Hippocampal formation (tissue), 2 donors: ENCODE data around the gene UBE2L6.
"Not testable (repeated sequence)": the region's sequence is repeated elsewhere in the genome, so short reads cannot be mapped to it uniquely, and the experiment has no call there.

ENCODE experiments used
- DNase-seq, 2 donors: peaks; one replicate each; lab custom pipeline; 2025; lab: John Stamatoyannopoulos, UW

Gene UBE2L6

DNA sequence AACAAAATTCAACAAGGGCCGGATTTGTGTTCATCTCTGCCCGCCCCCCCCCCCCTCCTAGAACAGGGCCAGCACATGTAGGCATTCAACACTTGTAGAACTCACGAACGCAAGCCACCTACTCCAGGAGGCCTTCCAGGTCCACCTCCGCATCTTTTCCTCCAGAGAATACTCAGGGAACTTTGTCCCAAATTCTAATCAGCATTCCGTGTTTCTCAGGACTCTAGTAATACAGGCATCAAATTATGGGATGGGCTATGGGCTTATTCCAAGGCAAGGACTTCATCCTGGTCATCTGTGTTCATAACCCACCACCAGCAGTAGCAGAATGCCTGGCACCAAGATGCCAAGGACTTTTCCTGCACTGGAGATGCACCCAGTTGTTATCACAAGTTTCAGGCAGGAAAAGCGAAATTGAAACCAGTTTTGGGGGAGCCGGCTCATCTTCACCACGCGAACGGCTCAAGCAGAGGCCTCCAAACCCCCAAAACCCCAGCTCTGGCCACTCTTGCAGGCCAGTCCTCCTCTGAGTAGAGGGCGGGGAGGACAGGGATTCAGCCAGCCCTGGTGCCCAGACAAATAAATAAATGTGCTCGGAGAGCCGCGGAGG, 462 bp downstream of the UBE2L6 start:
- DNase-seq: no peak

GRCh38 chr11:57566005-57566904, 1.2 kb downstream of the UBE2L6 start:
- DNase-seq: peak; percentile 7 to 50

DNA sequence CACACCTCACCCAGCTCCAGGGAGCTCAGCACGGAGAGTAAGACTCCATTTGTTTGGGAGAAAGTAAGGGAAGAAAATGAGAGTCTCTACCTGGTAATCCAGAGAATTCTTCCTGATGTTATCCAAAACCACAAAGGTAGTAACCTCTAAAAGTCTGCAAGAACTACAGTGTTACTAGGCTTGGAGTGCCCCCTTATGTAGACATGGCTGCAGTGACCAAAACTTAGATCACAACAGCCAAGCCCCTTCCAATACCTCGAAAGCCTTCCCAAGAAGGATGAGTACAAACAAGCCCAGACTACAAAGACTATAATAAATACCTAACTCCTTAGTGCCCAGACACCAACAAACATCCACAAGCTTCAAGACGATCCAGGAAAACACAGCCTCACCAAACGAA, 4.9 kb downstream of the UBE2L6 start:
- no peak for DNase-seq

GRCh38 chr11:57560146-57560545, 7.3 kb downstream of the UBE2L6 start:
- DNase-seq: no peak

DNA sequence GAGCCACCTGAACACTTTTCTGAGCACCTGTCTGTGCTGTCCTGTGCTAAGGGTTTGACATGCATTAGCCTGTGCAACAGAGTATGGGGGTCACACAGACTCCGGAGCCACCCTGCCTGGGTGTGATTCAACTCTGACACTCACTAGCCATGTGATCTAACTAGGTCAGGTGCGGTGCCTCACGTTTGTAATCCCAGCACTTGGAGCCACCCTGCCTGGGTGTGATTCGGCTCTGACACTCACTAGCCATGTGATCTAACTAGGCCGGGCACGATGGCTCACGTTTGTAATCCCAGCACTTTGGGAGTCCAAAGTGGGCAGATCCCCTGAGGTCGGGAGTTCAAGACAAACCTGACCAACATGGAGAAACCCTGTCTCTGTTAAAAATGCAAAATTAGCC, 11.4 kb downstream of the UBE2L6 start:
- no peak for DNase-seq

DNA sequence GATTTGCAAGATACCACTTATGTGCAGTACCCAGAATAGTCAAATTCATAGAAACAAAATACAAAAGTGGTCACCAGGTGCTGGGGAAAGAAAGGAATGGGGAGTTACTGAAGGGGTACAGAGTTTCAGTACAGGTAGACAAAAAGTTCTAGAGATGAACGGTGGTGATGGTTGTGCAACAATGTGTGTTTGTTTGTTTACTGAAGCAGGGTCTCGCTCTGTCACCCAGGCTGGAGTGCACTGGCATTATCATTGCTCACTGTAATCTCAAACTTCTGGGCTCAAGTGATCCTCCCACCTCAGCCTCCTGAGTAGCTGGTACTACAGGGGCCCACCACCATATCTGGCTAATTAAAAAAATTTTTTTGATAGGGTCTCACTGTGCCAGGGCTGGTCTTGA, 12.1 kb downstream of the UBE2L6 start:
- DNase-seq: no peak

DNA sequence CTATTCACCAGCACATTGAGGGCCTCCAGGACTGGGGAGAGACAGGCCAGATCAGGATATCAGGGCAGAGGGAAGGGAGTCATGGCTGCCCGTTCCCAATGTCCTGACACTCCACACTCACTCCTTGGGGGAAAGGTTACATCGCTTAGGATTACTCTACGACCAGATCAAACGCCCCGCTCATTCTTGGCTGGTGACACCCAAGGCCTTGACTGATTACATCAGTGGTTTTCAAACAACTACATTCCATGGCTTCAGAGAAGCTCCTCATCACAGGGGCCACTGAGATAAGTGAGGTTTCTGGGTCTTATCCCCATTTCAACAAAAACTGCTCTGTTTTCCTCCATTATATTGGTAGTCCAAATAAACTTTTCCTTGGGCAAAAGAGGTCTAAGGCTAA, 15.0 kb downstream of the UBE2L6 start:
- DNase-seq: no peak

DNA sequence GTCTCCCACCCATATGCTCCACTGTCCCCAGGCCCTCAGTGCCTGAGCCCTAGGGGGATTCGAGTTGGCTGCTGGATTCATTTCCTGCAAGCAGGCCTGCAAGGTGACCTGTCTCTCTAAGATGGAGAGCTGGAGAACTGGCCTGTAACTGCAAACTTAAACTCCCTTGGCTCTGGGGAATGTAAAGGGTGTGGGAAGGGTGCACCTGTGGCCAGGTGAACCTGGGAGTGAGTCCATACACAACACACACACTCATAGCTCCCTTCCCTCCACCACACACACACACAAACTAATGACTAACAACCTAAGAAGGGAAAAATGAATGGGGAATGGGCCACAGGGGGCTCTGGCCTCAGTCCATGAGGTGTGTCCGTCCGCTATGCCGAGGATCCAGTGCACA, 15.5 kb downstream of the UBE2L6 start:
- no peak for DNase-seq

DNA sequence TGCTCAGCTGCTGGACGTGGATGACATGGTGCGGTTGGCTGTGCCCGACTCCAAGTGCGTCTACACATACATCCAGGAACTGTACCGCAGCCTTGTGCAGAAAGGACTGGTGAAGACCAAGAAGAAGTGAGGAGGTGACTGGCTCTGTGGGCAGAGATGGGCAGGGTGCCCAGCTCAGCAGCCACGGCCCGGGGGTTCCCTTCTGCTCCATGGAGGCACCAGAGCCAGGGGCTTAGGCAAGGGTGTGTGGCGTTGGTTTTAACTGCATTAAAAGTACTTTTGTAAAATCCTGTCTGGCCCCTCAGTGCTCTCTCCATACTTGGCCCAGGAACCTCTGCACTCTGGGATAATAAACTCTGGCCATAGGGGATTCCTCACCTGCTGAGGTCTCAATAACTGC, 17.5 kb downstream of the UBE2L6 start:
- DNase-seq: no peak

GRCh38 chr11:57547854-57548377, 19.6 kb downstream of the UBE2L6 start:
- no peak for DNase-seq

GRCh38 chr11:57546869-57547475, 20.5 kb downstream of the UBE2L6 start:
- no peak for DNase-seq

DNA sequence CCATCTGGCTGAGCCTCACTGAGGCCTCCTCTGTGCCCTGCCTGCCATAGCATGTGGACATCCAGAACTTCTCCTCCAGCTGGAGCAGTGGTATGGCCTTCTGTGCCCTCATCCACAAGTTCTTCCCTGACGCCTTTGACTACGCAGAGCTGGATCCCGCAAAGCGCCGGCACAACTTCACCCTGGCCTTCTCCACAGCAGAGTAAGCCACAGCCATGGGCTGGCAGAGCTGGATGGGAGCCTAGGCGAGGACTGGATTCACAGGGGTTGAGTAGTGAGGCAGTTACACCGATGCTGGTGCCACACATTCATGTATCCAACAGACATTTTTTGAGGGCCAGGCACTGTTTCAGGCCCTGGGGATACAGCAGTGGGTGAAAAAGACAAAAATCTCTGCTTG, 21.0 kb downstream of the UBE2L6 start:
- DNase-seq: no peak

DNA sequence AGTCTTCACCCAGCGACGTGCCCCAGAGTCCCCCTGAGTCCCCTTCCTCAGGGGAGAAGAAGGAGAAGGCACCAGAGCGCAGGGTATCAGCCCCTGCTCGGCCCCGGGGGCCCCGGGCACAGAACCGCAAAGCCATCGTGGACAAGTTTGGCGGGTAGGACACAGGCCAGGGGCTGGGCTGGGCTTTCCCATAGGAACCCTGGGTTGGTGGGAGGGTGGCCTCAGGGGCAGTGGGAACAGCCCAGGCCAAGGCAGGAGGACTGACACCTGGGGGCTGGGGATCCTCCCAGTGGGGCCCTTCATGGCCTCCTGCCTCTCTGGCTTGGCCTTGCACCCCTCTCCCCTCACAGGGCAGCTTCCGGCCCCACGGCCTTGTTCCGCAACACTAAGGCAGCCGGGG, 21.6 kb downstream of the UBE2L6 start:
- no peak for DNase-seq

GRCh38 chr11:57544566-57544965, 22.9 kb downstream of the UBE2L6 start:
- no peak for DNase-seq

- DNase-seq: no peak
Measured at GRCh38 chr11:57543593-57543992, 23.9 kb downstream of the UBE2L6 start.

DNA sequence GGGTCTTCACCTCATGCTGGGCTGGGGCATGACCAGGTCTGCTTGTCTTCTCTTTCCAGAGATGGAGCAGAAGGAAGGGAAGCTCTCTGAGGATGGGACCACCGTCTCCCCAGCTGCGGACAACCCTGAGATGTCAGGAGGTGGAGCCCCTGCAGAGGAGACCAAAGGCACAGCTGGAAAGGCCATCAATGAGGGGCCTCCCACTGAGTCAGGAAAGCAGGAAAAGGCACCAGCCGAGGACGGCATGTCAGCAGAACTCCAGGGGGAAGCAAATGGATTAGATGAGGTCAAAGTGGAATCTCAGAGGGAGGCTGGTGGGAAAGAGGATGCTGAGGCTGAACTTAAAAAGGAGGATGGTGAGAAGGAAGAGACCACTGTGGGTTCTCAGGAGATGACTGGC, 24.9 kb downstream of the UBE2L6 start:
- DNase-seq: no peak

DNA sequence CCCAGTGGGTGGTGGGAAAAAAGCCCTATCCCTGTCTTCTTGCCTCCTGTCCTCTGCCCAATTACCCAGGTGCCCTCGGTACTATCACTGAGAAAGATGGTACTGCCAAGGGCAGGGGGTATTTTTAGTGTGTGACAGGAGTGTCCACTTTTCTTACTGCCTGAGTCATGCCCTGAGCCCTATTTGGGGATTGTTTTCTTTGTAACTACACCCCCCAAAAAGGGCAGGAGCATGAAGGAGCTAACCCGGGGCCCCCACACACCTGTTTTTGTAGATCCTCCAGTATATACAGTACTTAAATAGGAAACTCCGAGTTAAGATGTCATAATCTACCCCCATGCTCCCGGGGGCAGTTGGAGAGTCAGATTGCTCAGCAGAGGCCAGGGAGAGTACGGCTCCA, 26.3 kb downstream of the UBE2L6 start:
- DNase-seq: no peak

GRCh38 chr11:57539342-57539741, 28.1 kb downstream of the UBE2L6 start:
- no peak for DNase-seq

DNA sequence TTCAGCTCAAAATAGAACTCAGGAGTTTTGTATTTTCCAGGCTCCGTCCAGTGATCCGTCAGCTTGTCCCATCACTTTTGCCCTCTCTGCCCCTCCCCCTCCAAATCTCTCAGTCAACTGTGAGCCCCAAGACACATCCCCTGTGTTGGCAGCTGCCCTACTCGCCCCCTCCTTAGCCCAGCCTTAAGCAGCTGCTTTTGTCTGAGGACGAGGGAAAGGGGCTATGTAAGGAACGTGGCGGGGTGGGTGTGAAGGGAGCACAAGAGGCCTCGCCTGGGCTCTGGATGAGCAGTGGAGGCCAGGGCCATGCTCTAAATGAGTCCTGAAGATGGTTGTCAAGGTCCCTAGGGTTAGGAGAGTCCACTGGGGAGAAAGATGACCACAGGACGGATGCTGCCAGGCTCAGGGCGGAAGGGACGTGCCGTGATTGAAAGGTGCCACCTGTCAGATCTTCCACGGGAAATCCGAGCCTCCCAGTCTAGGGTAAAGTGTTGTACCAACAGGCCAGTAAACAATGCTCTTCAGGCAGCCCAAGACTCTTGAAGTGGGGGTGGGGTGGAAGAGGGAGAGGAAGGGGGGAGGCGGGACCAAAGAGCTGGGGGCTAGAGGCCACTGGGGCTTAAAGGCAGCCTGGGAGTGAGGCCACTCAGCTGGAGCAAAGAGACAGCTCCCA, 30.4 kb downstream of the UBE2L6 start, which contains the start of gene SMTNL1:
Gene SMTNL1 (plus strand): TSS at position 649 of the 673 bp plus-strand sequence. CDS start 5,048 bp downstream, outside the sequence.
- no peak for DNase-seq

DNA sequence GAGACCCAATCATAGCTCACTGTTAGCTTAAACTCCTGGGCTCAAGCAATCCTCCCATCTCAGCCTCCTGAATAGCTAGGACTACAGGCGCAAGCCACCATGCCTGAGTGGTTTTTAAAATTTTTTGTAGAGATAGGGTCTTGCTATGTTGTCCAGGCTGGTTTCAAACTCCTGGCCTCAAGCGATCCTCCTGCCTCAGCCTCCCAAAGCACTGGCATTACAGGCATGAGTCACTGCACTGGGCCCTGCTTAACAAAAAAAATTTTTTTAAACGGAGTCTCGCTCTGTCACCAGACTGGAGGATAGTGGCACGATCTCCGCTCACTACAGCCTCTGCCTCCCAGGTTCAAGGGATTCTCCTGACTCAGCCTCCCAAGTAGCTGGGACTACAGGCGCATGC, 33.0 kb downstream of the UBE2L6 start:
- DNase-seq: not testable (repeated sequence)

DNA sequence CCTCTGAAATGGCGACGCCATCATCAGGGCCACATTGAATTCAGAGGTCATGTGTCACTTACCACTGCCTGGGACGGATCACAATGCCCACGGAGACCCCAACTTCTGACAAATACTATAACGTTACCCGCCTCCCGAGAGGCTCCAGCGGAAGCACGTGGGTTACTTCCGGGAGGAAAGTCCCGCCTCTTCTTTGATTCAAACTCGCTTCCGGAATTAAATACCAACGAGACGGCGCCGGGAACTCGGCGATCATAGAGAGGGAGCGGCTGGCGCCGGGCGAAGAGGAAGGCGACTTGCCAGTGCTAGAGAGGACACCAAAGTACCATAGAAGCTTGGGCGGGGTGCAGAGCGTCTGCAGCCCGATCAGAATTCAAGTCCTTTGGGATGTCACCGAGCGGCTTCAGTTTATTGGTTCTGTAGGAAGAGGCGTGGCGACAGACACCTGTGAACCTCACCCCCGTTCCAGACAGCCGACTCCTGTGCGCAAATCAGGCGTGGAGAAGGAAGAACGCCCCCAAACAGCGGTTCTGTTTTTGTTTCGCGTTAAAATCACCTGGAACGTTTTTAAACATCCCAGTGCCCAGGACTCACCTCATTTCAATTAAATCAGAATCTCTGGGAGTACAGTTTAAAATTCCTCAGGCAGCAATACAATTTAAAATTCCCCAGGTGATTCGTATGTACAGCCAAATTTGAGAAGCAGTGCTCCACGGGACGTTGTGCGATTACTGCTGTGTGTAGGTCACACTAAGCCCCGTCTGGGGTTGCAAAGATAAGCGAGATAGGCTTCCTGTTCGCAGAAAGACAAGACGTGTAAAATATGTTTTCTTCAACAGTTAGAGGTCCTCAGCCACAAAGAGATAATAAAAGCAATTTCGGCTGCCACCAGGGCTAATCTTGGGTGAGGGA, 36.6 kb downstream of the UBE2L6 start, which contains the start of gene TIMM10:
Gene TIMM10 (minus strand): TSS at position 159 of the 912 bp plus-strand sequence. CDS start 565 bp downstream, outside the sequence.
- DNase-seq: peak; percentile 94 to 99
